IMR-90 (cell line): ENCODE data around the gene CPLX4. TPM values are rescaled to one million over a fixed set of nuclear protein-coding genes. Genes with fewer than 3 reads are reported as not detected.

ENCODE experiments used
- ATAC-seq: fragments of 200-7000 bp; cut with Tn5 transposase; 2 replicates; pipeline ENCODE4 v1.9.1; 2020; ENCODE audit warnings: low read depth, mild to moderate bottlenecking, moderate library complexity
- BruUV-seq: library from RNA; stranded (reverse); fragments of 400-500 nt; replicated peaks from 2 replicates; lab custom pipeline; 2021; lab: Mats Ljungman, UMichigan
- CTCF ChIA-PET: fragments of 300-600 bp; formaldehyde crosslinking; extraction: SDS; loops from one replicate; lab custom pipeline; 2021; ENCODE audit warnings: antibody characterized with exemption; lab: Yijun Ruan, JAX
- POLR2A ChIA-PET: fragments of 300-600 bp; sonication (Branson Sonifier 250); formaldehyde crosslinking; loops from one replicate; lab custom pipeline; 2022; ENCODE audit warnings: antibody characterized with exemption; ENCODE audit not compliant: unreplicated experiment; lab: Charles Lee
- DNase-seq: peaks from one replicate; pipeline ENCODE4 v3.0.0; 2013
- H2AFZ ChIP-seq: replicated peaks from 2 replicates; pipeline ENCODE3; 2013; ENCODE audit warnings: low read length, mild to moderate bottlenecking; ENCODE audit not compliant: poor library complexity
- H2AK5ac ChIP-seq: 2 replicates; pipeline ENCODE4 v1.6.1; 2013; ENCODE audit warnings: low read depth, low read length, inconsistent platforms
- H2AK9ac ChIP-seq: replicated peaks from 2 replicates; pipeline ENCODE3; 2013; ENCODE audit warnings: mild to moderate bottlenecking, low read depth, low read length, moderate library complexity; ENCODE audit not compliant: poor library complexity
- H2BK120ac ChIP-seq: 2 replicates; pipeline ENCODE4 v1.6.1; 2013; ENCODE audit warnings: low read depth, low read length, inconsistent platforms
- H2BK15ac ChIP-seq: 3 replicates; pipeline ENCODE4 v1.6.1; 2013; ENCODE audit warnings: low read depth, low read length, inconsistent platforms
- H2BK20ac ChIP-seq: 2 replicates; pipeline ENCODE4 v1.6.1; 2013; ENCODE audit warnings: low read depth, mild to moderate bottlenecking, inconsistent platforms, low read length, moderate library complexity
- H2BK5ac ChIP-seq: 2 replicates; pipeline ENCODE4 v1.6.1; 2013; ENCODE audit warnings: mild to moderate bottlenecking, low read depth, low read length, inconsistent platforms; ENCODE audit not compliant: poor library complexity, severe bottlenecking
- H3K14ac ChIP-seq: replicated peaks from 2 replicates; pipeline ENCODE4 v1.6.1; 2013; ENCODE audit warnings: low read depth, low read length, inconsistent platforms
- H3K18ac ChIP-seq: 2 replicates; pipeline ENCODE4 v1.6.1; 2013; ENCODE audit warnings: low read depth, low read length, control low read depth
- H3K23ac ChIP-seq: 2 replicates; pipeline ENCODE4 v1.6.1; 2013; ENCODE audit warnings: low read depth, low read length, inconsistent platforms
- H3K27ac ChIP-seq: 2 replicates; pipeline ENCODE4 v1.5.1; 2013; ENCODE audit warnings: mild to moderate bottlenecking, control low read depth, low read length; ENCODE audit not compliant: insufficient read depth
- H3K27me3 ChIP-seq: 2 replicates; pipeline ENCODE4 v1.6.1; 2013; ENCODE audit warnings: low read length; ENCODE audit not compliant: control insufficient read depth, insufficient read depth
- H3K36me3 ChIP-seq: 2 replicates; pipeline ENCODE4 v1.6.1; 2013; ENCODE audit warnings: low read length, mixed read lengths; ENCODE audit not compliant: control insufficient read depth, insufficient read depth
- H3K4ac ChIP-seq: 2 replicates; pipeline ENCODE4 v1.6.1; 2013; ENCODE audit warnings: low read depth, low read length, inconsistent platforms
- H3K4me1 ChIP-seq: 2 replicates; pipeline ENCODE4 v1.6.1; 2013; ENCODE audit warnings: low read length, mixed read lengths; ENCODE audit not compliant: control insufficient read depth, insufficient read depth
- H3K4me2 ChIP-seq: 2 replicates; pipeline ENCODE4 v1.6.1; 2013; ENCODE audit warnings: low read depth, mild to moderate bottlenecking, control low read depth, low read length, moderate library complexity
- H3K4me3 ChIP-seq: 2 replicates; pipeline ENCODE4 v1.5.1; 2013; ENCODE audit warnings: low read depth, mild to moderate bottlenecking, control low read depth, low read length, moderate library complexity; ENCODE audit not compliant: insufficient read depth
- H3K56ac ChIP-seq: 2 replicates; pipeline ENCODE4 v1.6.1; 2013; ENCODE audit warnings: low read length, inconsistent platforms; ENCODE audit not compliant: insufficient read depth; ENCODE audit errors: extremely low read depth
- H3K79me1 ChIP-seq, 2 experiments: 2 replicates each; pipeline ENCODE4 v1.6.1; 2013; ENCODE audit warnings: low read length in 2 of 2, inconsistent platforms in 1 of 2, low read depth in 1 of 2
- H3K9ac ChIP-seq: 2 replicates; pipeline ENCODE4 v1.6.1; 2013; ENCODE audit warnings: low read depth, low read length, control low read depth
- H3K9me1 ChIP-seq: 2 replicates; pipeline ENCODE4 v1.6.1; 2013; ENCODE audit warnings: low read length, inconsistent platforms; ENCODE audit not compliant: insufficient read depth
- H3K9me3 ChIP-seq: 2 replicates; pipeline ENCODE4 v1.6.1; 2013; ENCODE audit warnings: low read length; ENCODE audit not compliant: control insufficient read depth, insufficient read depth
- H4K20me1 ChIP-seq: 2 replicates; pipeline ENCODE4 v1.6.1; 2013; ENCODE audit warnings: low read length, inconsistent platforms; ENCODE audit not compliant: insufficient read depth
- H4K5ac ChIP-seq: 2 replicates; pipeline ENCODE4 v1.6.1; 2013; ENCODE audit warnings: mild to moderate bottlenecking, low read depth, low read length, control low read depth
- H4K8ac ChIP-seq, 2 experiments: 2 replicates each; pipeline ENCODE4 v1.6.1; 2013; ENCODE audit warnings: low read depth in 2 of 2, low read length in 2 of 2, control low read depth in 1 of 2, inconsistent platforms in 1 of 2
- H4K91ac ChIP-seq: 2 replicates; pipeline ENCODE4 v1.6.1; 2013; ENCODE audit warnings: low read depth, low read length, inconsistent platforms; ENCODE audit not compliant: insufficient read depth
- MXI1 ChIP-seq: IDR thresholded peaks from 2 replicates; pipeline ENCODE4 v1.6.1; 2012; ENCODE audit warnings: low read depth, mild to moderate bottlenecking, low read length, moderate library complexity, borderline replicate concordance
- POLR2A ChIP-seq: IDR thresholded peaks from 2 replicates; pipeline ENCODE4 v1.6.1; 2012; ENCODE audit warnings: mild to moderate bottlenecking, low read depth, low read length
- RAD21 ChIP-seq: IDR thresholded peaks from 2 replicates; pipeline ENCODE4 v1.6.1; 2012; ENCODE audit warnings: low read length, improper control_type of control experiment
- WGBS, 2 experiments: methylation state at CpG; one replicate each; pipeline versions ENCODE4 v1.1.5 to v1.1.7; 2013; ENCODE audit warnings: missing lambda C conversion rate in 2 of 2; ENCODE audit not compliant: insufficient read length in 1 of 2; ENCODE audit errors: extremely low coverage in 2 of 2; 5-methylcytosine and 5-hydroxymethylcytosine counted together
- dilution Hi-C: fragments of 300-500 bp; cut with HindIII; formaldehyde crosslinking; loops from one replicate; pipeline ENCODE4 v1.14.3; 2018; ENCODE audit warnings: low sequenced_read_pairs; ENCODE audit not compliant: unreplicated experiment
- in situ Hi-C: fragments of 300-500 bp; cut with MboI; formaldehyde crosslinking; loops from 3 replicates; pipeline ENCODE4 v1.14.3; 2019; ENCODE audit warnings: low sequenced_read_pairs, inconsistent platforms, mixed read lengths
- intact Hi-C: fragments of 100-400 bp; cut with micrococcal nuclease; formaldehyde crosslinking; loops from 2 replicates; pipeline ENCODE4 v1.10.0; 2022
- polyA plus RNA-seq, 3 experiments: library from polyadenylated mRNA; depleted of rRNA; stranded (reverse); fragments of >200 nt; gene quantifications; 2 replicates each; pipeline ENCODE4 v1.2.3, GENCODE V29; 2012; ENCODE audit warnings: low replicate concordance in 1 of 3
- total RNA-seq: library from RNA; depleted of rRNA; stranded (reverse); fragments of >200 nt; gene quantifications from 2 replicates; pipeline ENCODE4 v1.2.3, GENCODE V29; 2012

The CPLX4 gene
- total and polyA plus RNA-seq, 2 of the 4 experiments (the other 2 are of a cell fraction) = not detected

DNA sequence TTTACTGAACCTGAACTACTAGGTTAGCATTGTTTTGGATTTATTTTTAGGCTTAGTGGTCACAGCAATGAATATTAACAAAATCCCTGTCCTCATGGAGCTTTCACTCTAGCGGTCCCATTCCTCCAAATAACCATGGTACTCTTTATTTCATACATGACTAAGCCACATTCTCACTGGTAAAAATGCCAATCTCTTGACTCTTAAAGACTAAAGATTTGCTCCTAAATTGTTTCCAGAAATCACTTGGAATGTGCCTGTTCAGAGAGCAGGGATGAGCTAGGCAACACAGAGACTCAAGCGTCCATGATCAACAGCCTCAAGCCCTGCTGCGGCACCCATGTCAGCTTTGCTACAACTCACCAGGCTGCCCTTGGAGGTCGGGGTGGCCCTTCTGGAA lies 27.1 kb upstream of the CPLX4 start:
- Histone ChIP-seq H3K27me3 (no peaks in the 10 kb centered on the region), H3K9me1 (no peaks in the 10 kb centered on the region), H3K14ac (no peak overlapping the region), H4K8ac (no peak overlapping the region), H4K20me1 (peaks cover 16% of the 10 kb centered on the region; the same call in 1 of the 2 replicates), H3K18ac (no peak overlapping the region), H3K4me1 (no peaks in the 10 kb centered on the region), H3K9me3 (no peaks in the 10 kb centered on the region), H3K4me3 (no peak overlapping the region), H3K23ac (no peak overlapping the region), H2BK15ac (no peak overlapping the region), H2BK20ac (no peak overlapping the region), H4K5ac (no peak overlapping the region), H2AK9ac (no peak overlapping the region), H3K36me3 (peaks cover 24% of the 10 kb centered on the region), H3K4ac (no peak overlapping the region), H3K79me1 (peaks cover 20 to 34% of the 10 kb centered on the region in 2 experiments), H2BK5ac (no peak overlapping the region), H3K27ac (no peak overlapping the region), H3K4me2 (no peak overlapping the region), H4K91ac (no peak overlapping the region), H3K56ac (no peak overlapping the region), H2BK120ac (no peak overlapping the region), H2AK5ac (no peak overlapping the region), H2AFZ (no peak overlapping the region), H3K9ac (no peak overlapping the region)
- ChIA-PET POLR2A (no interaction called here), CTCF (no interaction called here)
- intact Hi-C loops (no loop called here), dilution Hi-C loops (no loop called here), in situ Hi-C loops (no loop called here)
- BruUV-seq = no TSS peak
- TF ChIP-seq POLR2A (no peak), RAD21 (no peak), MXI1 (no peak)
- no peak for ATAC-seq
- DNase-seq = peak; percentile 16
- WGBS, 2 experiments = 100% methylated on average over 1 of the region's 4 CpGs; no CpG with 5 or more reads in 1 of the 2 experiments
